NCI-H526 (cell line): ENCODE data around the gene SGIP1.
A peak's percentile ranks its signal among the peaks of the same experiment; 100 is the strongest.

Experiments used
- DNase-seq, 2 experiments: peaks; one replicate each; lab custom pipeline; 2025; lab: John Stamatoyannopoulos, UW

SGIP1 gene

DNA sequence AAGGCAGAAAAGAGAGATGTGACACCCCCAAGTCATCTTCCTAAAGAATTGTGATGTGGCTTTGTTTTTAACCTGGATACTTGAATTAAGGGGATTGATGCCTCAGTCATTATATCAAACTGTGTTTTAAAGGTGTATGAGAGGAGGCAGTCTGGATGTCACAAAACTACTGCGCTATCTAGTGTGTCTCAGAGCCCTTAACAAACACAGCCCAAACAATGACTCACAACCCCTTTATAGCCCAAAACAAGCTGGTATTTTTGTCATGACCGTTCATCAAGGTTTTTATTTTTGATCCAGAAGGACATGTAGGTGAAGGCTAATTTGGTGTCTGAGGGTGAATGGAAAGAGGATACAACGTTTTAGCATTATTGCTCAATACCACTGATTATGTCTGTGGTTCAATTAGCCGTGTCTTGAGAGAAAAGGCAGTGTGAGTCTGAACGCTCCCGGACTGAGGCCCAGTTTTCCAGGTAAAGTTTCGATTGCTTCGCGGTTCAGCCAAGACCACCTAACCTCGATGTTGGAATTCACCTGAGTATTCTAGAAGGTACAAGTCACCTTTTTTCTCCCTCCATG lies 71.6 kb downstream of the SGIP1 start:
- DNase-seq = no peak

DNA sequence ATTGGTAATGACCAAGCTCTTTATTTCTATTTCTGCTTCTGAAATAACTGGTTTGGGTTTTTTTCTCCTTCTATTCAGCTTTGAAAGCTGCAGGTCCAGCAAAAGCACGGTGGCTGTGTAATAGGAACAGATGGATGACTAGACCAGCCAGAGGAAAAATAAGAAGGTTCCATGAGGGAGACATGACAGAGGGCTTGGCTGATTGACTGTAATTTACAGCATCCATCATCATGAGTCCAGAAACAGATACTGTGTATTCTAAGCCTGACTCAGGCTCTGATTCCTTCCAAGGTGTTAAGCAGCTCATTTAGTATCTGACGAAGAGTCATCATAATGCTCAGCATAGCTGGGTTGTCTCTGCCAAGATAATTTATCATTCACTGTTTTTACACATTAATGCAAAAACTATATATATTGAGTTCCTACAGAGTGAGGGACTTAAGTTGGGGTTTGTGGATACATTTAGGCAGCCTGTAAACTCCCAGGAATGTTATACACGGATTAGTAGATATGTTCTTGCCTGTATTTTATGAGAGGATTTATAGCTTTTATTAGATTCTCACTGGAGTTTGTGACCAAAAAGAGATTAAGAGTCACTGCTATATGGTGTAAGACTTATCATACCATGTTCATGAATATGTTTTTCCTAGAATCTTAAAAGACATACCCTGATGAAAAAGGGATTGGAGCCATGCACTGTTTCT lies 72.6 kb downstream of the SGIP1 start:
- DNase-seq = no peak

DNA sequence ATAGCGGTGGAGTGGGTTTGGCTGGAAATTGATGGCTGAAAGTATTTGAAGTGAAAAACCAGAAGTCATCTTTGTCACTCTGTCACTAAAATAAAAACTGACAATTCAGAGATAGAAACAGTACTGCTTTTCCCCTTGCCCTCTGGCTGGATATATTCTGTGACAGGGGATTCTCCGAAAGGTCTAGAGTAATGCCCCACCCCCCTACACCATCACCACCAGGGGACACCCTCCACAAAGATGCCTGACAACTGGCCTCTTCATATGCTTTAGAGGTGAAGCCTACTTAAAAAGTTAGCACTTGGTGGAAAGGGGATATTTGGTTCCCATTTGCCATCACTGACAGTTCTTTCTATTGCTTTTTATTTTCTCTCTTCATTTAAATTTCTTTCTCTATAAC lies 73.5 kb downstream of the SGIP1 start:
- DNase-seq = peak; percentile 10 to 11

DNA sequence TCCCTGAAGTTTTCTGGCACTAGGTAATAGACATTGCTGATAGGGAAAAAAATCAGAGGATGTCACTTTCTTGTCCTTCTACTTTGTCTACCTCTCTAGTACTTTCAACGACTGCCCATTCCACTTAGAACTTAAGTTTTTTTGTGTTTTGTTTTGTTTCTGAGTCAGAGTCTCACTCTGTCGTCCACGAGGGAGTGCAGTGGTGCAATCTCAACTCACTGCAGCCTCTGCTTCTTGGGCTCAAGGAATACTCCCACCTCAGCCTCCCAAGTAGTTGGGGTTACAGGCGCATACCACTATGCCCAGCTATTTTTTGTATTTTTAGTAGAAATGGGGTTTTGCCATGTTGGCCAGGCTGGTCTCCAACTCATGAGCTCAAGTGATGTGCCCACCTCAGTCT lies 79.2 kb downstream of the SGIP1 start:
- no peak for DNase-seq

DNA sequence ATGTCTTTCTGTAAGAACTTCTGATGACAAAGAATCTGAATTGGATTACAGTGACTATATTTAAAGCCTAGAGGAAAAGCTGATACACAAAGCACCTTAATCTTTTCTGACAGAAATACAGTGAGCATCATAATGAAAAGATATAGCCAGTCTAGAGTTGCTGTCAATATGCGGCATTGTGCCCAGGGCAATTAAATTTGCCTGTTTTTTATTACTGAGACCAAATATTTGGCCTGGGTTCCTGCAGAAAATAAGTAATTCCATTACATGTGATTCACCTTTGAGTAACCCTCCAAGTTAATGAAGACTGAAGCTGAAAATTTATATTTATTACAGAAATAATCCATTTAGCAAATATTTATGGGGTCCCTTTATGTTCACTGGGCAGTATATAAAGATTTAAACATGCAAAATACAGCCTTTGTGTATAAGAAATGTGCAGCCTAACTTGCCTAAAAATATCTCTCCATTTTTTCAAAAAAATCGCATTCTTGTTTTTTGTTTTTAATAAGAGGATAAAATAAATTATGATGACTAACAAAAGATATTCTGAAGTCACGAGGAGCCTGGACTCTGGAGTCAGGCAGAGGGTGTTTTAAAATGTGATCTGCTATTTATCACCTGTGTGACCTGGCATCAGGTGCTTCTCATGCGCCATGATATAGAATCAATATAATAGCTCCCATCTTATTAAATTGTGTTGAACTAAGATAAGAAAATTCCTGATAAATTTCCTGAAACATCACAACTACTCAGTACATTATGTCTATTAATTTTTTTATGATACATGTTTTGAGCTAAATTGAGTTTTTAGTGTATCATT lies 83.6 kb downstream of the SGIP1 start:
- peak; percentile 58 to 65 for DNase-seq

DNA sequence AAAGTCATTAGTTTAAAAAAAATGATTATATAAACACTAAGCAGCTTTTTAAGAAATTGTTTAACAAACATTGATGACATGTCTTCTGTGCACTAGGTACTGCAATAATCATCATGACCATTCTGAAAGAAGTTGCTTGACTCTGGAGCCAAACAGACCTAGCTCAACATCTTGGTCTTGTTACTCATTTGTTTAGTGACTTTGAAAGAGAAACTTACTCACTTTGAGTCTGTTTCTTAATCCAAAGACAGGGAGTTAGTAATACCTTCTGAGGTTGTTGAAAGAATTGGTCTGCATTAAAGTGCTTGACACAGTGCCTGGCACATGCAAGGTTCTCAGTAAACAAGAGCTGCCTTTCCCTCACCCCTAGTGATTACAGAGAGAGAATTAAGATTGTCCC lies 84.4 kb downstream of the SGIP1 start:
- no peak for DNase-seq

DNA sequence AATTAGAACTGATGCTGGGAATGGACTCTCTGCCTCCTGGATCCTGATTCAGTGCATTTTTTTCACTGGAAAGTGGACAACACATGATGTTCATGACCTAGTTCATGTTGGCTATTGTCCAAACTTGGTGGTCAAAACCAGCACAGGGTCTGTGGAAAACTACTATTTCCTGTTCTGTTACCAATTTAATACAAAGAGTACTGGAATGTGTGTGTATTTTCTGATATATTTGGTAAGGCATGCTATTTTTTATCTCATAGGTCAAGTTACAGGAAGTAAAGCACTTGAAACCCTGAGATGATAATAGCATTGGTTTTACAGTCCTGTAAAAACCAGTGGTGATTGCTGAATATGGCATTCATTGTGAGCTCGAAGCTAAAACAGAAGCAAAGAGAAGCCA lies 89.9 kb downstream of the SGIP1 start:
- peak in 1 of 2 experiments; percentile 14 for DNase-seq

DNA sequence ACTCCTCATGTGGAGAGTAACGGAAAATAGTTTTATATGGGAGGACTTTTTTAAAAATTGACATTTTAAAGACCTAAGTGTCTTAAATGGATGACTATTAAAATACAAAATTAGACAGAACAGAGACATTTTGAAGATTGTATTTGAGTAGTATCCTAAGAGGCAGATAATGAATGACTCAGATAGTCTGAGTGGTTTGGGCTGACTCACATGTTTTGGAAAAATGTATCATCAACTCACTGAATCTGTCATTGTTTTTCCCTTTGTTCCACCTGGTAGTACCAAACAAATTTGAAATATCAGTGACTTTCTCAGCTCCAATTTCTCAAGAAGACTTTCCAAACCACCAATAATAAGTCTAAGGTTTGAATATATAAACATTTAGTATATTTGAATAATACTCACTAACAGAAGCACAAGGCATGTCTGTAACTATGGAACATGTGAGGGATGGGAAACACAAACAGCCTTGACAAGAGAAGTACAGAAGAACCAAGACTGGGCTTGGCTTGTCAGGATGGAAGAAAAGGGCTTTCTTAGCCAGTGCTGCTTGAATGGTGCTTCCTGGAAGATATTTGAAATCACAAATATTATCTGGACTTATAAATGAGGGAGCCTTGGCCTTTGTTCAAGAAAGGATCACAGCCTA lies 90.6 kb downstream of the SGIP1 start:
- DNase-seq = peak; percentile 14 to 30

DNA sequence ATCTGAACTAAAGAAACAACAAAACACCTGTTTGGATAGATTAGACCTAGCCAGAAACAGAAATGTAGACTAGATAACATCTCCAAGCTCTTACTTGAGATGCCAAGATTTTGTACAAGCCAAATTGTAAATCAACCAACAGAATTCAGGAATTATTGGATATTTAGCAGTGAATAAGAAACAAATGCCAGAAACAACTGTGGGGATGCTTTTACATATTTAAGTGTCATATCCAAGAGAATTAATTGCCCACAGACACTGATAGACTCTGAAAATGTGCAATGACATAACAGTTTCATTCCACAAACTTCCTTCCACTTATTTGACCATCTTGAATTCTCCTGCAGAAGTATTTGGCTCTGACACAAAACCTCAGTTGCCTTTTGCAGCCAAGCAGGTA lies 92.3 kb downstream of the SGIP1 start:
- no peak for DNase-seq

DNA sequence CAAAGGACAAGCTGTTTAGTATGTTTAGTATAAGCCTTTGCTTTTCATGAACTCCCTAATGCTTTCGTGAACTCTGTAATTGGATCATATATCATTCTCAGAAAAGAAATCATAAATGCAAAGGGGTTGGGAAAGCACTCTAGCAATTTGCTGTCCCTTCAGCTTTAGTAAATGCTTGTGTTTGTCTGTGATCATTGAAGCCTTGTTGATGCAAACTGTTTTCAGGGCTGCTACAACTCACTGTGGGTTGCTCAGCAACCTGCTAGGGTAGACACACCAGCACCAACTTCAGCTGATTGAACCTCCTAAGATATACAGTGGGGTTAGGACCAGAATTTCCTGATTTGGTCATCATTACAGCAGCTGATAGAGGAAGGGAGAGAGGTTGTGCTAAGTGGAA lies 95.0 kb downstream of the SGIP1 start:
- DNase-seq = no peak

DNA sequence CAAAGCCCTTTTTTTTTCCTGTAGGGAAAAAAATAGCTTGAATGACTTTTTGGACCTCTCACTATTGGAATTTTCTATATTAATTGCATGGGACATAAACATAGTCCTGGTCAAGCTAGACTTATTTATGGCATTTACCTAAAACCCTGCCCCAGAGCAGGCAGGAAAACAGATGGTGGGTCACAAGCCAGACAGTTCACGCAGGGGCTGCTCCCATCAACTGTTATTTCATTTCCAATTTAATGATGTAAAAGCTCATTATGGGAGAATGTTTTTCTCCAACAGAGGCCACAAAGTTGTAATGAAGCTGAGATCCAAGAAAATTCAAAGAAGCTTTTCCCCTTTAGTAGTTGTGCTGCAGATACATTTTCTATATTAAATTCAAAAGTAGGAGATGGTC lies 99.2 kb downstream of the SGIP1 start:
- DNase-seq = no peak

DNA sequence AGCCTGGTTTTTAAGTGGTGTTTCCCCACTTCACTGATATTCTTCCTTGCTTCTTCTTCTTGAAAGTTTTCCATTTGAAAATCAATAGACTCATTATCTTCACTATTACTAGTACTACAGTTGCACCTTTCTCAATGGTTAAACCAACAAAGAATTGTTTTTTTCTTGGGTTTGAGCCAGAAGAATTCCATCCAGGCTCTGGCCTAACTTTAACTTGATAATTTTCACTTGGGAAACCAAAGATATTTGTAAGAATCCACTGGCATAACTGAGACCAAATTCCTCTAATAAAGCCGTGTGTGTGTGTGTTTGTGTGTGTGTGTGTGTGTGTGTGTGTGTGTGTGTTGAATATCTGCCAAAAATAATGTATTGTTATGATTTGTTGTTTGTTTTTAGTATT lies 103.2 kb downstream of the SGIP1 start:
- no peak for DNase-seq

DNA sequence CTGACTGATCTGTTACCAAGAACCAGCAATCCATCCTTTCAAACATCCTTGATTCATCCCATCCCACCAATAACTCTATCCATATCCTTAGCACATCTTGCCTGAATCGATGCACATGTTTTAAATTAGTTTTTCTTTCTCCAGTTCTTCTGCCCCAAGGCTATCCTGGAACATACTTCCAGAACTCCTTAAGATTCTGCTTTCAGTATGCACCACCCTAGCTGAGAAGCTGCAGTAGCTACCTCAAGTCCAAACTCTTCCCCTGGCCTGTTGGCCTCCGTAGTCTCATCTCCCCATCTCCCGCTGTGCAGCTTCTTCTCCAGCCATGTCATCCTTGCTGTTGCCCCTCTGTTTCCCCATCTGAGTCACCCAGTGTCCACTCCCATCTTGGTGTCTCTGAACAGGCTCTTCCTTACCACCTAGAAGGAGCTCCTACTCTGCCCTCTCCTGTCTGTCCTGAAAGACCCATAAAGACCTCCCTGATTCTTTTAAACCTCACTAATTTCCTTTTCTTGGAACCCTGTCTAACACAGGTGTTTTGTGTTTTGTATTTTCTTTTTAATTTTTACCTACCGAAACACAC lies 108.0 kb downstream of the SGIP1 start:
- DNase-seq = no peak

DNA sequence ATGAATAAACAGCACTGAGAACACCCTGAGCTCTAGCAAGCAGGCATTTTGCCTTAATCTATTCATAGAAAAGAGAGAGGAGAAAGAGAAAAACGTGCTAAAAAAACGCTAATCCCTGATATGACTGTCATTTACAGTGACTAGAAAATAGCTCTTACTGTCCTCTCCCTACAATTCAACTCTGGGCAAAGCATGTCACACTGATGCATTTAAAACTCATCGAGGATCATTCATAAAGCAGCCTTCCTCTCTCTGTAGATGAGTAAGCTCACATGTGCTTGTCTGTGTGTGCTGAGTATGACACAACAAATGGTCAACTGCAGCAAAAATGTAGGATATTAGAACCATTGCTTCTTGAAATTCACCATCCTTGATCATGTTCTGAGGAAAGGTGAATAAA lies 109.0 kb downstream of the SGIP1 start:
- DNase-seq = no peak

DNA sequence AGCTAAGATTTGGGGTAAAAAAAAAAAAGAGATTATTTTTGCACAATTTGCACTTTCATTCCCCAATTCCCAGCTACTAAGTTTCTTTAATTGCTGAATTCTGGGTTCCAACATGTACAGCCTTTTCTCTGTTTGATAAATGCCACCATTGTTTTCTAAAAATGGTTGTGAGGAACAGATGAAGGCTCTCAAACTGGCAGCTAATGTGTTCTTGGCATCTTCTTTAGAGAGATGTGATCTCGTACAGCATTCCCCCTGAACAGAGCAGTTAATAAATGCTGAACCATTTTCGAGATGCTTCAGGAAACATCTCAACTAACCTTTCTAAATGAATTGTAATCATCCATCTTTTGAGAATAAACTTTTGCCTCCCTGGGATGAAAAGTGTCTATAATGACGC lies 110.4 kb downstream of the SGIP1 start:
- no peak for DNase-seq

DNA sequence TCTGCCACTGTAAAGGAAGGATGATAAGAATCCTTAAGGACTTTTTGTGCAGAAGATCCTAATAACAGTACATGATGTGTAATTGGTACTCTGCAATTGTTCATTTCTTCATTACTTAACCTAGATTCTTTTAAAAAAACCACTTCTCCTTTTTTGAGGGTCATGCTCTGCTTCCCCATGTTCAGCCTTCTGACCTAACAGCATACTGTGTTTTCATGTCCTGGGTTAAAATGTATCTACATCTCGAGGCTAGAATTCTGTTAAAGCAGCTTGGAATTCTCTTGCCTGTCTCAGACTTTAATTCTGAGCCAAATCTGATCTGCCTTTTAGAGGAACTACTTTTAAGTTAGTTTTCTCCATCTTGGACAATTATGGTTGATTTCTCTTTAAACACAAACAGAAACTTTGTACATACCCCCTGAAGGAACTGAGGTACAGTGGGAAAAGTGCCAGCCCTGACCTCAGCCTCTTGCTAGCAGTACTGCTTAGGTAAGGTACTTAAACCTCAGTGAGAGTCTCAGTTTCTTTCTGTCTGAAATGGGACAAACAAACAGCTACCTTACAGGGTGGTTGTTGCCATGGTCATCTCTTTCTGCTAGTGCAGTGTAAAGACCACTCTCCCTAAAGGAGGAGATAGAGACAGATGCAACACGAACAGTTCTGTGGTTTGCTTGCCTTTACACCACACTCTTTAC lies 115.1 kb downstream of the SGIP1 start:
- DNase-seq = no peak

DNA sequence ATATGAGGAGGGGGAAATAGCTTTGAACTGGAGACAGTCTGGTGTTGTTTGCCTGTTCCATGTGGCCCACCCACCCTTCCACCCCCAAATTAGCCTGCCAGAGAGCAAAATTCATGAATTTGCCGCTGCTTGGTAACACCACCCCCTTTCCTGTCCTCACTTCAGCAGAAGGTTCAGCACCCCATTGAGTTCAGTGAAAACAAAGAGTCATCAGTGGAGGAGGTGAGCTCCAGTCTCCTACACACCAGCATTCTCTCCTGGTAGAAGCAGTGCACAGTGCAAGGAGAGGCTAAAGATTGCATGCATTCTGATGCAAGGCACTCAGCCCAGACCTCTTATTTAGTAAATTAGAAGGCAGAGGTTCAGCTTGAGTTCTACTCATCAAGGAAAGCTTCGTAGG lies 118.6 kb downstream of the SGIP1 start:
- no peak for DNase-seq

DNA sequence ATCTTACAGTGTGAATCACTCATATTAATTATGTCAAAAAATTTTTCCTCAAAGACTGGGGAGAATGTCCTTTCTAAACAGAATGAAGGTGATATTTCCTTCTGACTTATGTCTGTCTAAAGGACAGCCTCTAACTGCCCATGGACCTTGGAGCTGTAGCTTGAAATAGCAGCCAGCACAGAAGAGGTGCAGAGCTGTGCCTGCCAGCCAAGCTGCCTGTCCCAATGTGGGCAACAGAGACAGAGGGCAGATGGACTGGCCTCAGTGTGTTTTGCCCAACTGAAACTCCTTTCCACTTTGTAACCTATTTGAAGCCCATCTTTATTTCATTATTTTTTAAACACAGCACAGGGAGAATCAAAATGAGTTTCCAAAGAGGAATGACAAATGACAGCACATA lies 120.7 kb downstream of the SGIP1 start:
- no peak for DNase-seq

DNA sequence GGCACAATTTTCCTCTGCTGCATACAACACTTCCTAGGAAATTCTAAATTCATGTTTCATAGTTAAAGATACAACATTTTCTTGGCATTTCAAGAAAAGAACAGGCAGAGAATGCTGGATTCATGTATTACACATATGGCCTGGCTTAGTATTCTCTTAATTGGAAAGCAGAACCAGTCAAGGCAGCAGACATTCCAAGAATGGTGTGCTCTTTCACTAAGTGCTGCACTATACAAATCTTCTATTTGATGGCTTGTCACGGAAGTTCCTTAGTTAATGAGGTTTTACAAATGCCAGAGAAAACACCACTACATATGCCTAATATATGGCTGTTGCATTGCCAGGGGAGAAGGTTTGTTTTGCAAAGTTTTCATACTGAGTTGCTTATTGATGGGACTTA lies 137.5 kb downstream of the SGIP1 start:
- no peak for DNase-seq

DNA sequence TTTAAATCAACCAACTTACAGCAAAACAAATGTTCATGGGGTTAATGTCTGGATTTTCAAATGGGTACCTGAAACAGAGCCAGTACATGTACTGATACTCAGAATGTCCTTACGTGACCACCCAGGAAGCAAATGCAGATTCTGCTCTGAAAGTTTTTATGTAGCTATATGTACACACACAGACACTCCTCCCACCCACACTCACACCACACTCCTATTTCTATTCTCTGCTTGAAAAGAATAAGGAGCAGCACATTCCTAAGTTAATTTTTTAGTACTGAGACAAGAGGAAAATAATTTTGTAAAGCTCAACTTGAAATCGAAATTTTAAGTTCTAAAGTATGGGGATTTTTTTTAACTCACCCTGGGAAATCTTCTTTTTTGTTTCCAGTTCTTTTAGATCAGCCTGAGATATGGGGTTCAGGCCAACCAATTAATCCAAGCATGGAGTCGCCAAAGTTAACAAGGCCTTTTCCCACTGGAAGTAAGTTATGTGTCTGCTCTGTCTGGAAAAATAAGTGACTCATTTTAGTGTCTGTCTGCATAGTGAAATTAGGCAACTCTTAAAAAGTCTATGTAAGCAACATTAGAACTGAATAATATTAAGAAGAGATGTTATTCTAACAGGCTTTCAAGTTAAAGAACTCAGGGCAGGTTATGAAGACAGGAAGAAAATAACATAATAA lies 142.8 kb downstream of the SGIP1 start:
- no peak for DNase-seq

DNA sequence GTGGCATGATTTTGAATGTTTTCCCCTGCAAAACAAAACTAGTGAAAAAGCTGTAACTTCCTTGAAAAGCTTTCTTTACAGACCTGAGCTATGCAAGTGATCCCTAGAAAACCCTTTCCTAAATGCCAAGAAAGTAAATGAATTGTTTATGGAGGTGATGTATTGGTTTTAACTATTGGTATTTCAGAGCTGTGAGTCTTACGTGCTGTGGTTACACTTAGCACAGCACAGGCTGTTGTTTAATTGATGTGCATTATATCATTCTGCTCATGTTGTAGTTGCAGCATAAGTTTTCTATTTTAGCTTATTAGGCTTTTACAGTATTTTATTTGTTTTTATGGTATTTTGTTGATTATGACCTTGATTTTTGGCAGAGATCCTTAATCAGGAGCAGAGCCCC lies 144.2 kb downstream of the SGIP1 start:
- no peak for DNase-seq
